Heart right ventricle (tissue), 16 donors: ENCODE results near the gene CHMP5. TPM values are rescaled to one million over a fixed set of nuclear protein-coding genes. Genes with fewer than 3 reads are reported as not detected.
A peak's percentile ranks its signal among the peaks of the same experiment; 100 is the strongest.

ENCODE experiments used
- ATAC-seq, 8 donors: fragments of 200-7000 bp; cut with Tn5 transposase; one replicate each; pipeline ENCODE4 v1.9.1; 2020; ENCODE audit warnings: mild to moderate bottlenecking in 8 of 8, moderate library complexity in 8 of 8, moderate number of reproducible peaks in 1 of 8
- DNase-seq, 2 donors: peaks; one replicate each; pipeline ENCODE4 v3.0.0-alpha.2; 2020
- H3K27ac ChIP-seq, 10 donors: fragments of 200-600 bp; sonication (generic) in 2 of 10; one replicate each; pipeline versions ENCODE4 v1.5.0 to v1.8.0; 2020 to 2022; ENCODE audit warnings: mild to moderate bottlenecking in 3 of 10
- H3K27me3 ChIP-seq, 7 donors: fragments of 200-600 bp; one replicate each; pipeline ENCODE4 v1.8.0; 2021 to 2022; ENCODE audit warnings: mild to moderate bottlenecking in 2 of 7
- H3K36me3 ChIP-seq, 9 donors: fragments of 200-600 bp; sonication (generic) in 1 of 9; one replicate each; pipeline versions ENCODE4 v1.5.0 to v1.8.0; 2020 to 2022; ENCODE audit warnings: mild to moderate bottlenecking in 2 of 9
- H3K4me1 ChIP-seq, 9 donors: fragments of 200-600 bp; sonication (generic) in 1 of 9; one replicate each; pipeline versions ENCODE4 v1.5.0 to v1.8.0; 2020 to 2022; ENCODE audit warnings: mild to moderate bottlenecking in 4 of 9
- H3K4me3 ChIP-seq, 10 donors: fragments of 200-600 bp; sonication (generic) in 2 of 10; one replicate each; pipeline versions ENCODE4 v1.5.0 to v1.8.0; 2020 to 2022; ENCODE audit warnings: mild to moderate bottlenecking in 7 of 10, moderate library complexity in 2 of 10
- H3K9me3 ChIP-seq, 11 donors: fragments of 200-600 bp in 10 of 11; sonication (generic) in 2 of 11; one replicate each; pipeline versions ENCODE4 v1.5.0 to v1.8.0; 2013 to 2022; ENCODE audit warnings: mild to moderate bottlenecking in 2 of 11, control low read depth in 1 of 11, moderate library complexity in 1 of 11
- CTCF ChIP-seq, 9 donors: fragments of 200-600 bp; sonication (generic) in 2 of 9; IDR thresholded peaks; one replicate each; pipeline versions ENCODE4 v1.5.0 to v1.8.0; 2021 to 2022; ENCODE audit warnings: antibody characterized with exemption in 9 of 9, mild to moderate bottlenecking in 5 of 9, moderate library complexity in 1 of 9
- WGBS, 2 donors: extraction: QIAGEN DNeasy Blood & Tissue Kit; methylation state at CpG; one replicate each; pipeline ENCODE4 v1.1.7; 2013; ENCODE audit warnings: inconsistent platforms in 1 of 2; 5-methylcytosine and 5-hydroxymethylcytosine counted together
- intact Hi-C, 10 donors: fragments of 100-400 bp; cut with DNase I; formaldehyde crosslinking; loops; one replicate each; pipeline versions ENCODE4 v1.11.1 to v1.14.2; 2022
- polyA plus RNA-seq, 2 donors: library from polyadenylated mRNA; stranded (reverse); fragments of 200-250 nt; gene quantifications; one replicate each; pipeline ENCODE4 v1.2.3, GENCODE V29; 2013
- total RNA-seq, 10 donors: library from RNA; stranded (reverse); fragmentation: NEBNext Ultra II Directional in 3 of 10; extraction: Animal tissue kit (Norgen Biotek cat#: 25700) in 3 of 10; gene quantifications; one replicate each; pipeline versions ENCODE4 v1.2.1 to v1.2.4, GENCODE V29; 2021 to 2023
- donor health status: Arrhythmogenic right ventricular cardiomyopathy.
- donor health status: ischemic (EF 13 %, LVEDD 7.1; RV severe dilation, severe dysfunction).
- donor health status: healthy with polysubstance abuse.
- donor health status: DM: no; HTN: yes; CAD: no.
- donor health status: DM: no; HTN: no; CAD: no.
- donor health status: ischemic (EF 25% LVEDD 6.9; RV normal size, moderate dysfunction).
- donor health status: ischemic (EF 25% LVEDD 5.7; RV mildly dilated, moderate dysfunction).
- donor health status: healthy.
- donor health status: DM: yes; HTN: yes; CAD: no.
- donor health status: Ischemic cardiomyopathy.
- donor health status: ischemic (EF 35%, LVEDD 5.7; RV mildly dilated, moderate dysfunction).
- donor health status: nonischemic (EF 11% LVEDD 7.7; RV severe dilation, severe dysfunction).
- donor health status: DM: yes; HTN: yes; CAD: no.
- donor health status: PGD.
- donor health status: ischemic (EF 29% LVEDD 5.4; RV normal size, mild dysfunction).
- donor health status: nonischemic (EF 23%, LVEDD 6.1; RV moderate dilation, normal function).

CHMP5 gene
- total and polyA plus RNA-seq, 12 donors, result 24.1 to 57.2 (median 53.5) TPM

GRCh38 chr9:33329979-33330378 is 65.1 kb downstream of the CHMP5 start:
- peak overlapping the region in 9 of 10 donors; percentile 30 to 81 (median 70) for H3K27ac ChIP-seq
- WGBS, 2 donors, result 84% methylated on average over 5 of the region's 5 CpGs
- intact Hi-C loops, result loop anchor here in 1 of 10 donors (10.0 kb wide), 1 partner anchor 55 kb away; no protein-coding TSS in a partner anchor
- peaks cover 0 to 4% (median 0%) of the 10 kb centered on the region in 11 donors for H3K9me3 ChIP-seq
- DNase-seq (no peak), ATAC-seq (no peak)
- peaks cover 0 to 21% (median 10%) of the 10 kb centered on the region in 9 donors for H3K4me1 ChIP-seq
- no peaks in the 10 kb centered on the region for H3K27me3 ChIP-seq
- peaks cover 0 to 100% (median 19%) of the 10 kb centered on the region in 9 donors for H3K36me3 ChIP-seq
- H3K4me3 ChIP-seq, result no peak overlapping the region
- TF ChIP-seq CTCF (IDR thresholded peaks at IDR 0.05), result no peak

GRCh38 chr9:33331377-33331891 is 66.6 kb downstream of the CHMP5 start:
- TF ChIP-seq CTCF (IDR thresholded peaks at IDR 0.05), result no peak
- no peaks in the 10 kb centered on the region for H3K27me3 ChIP-seq
- H3K9me3 ChIP-seq, result no peaks in the 10 kb centered on the region
- peaks cover 0 to 21% (median 10%) of the 10 kb centered on the region in 9 donors for H3K4me1 ChIP-seq
- peaks cover 0 to 100% (median 25%) of the 10 kb centered on the region in 9 donors for H3K36me3 ChIP-seq
- no peak for ATAC-seq
- WGBS, 2 donors, result 50 to 51% methylated on average over 3 of the region's 3 CpGs
- intact Hi-C loops, result loop anchor here in 1 of 10 donors (10.0 kb wide), 1 partner anchor 57 kb away; no protein-coding TSS in a partner anchor
- H3K4me3 ChIP-seq, result no peak overlapping the region
- DNase-seq, result no peak
- H3K27ac ChIP-seq, result no peak overlapping the region

Other genes starting within 250 kb of the CHMP5 start
- 10 to 100 TPM; 46.7 to 90.4 (median 54.7) TPM for gene DNAJA1, start 239.8 kb upstream of the CHMP5 start, total RNA-seq
- gene DNAJA1, start 239.8 kb upstream of the CHMP5 start, polyA plus RNA-seq, result 10 to 100 TPM; 27.3 to 80.6 TPM
- 10 to 100 TPM; 14.9 to 18.5 (median 17.3) TPM for gene SMU1, start 188.4 kb upstream of the CHMP5 start, total RNA-seq
- 1 to 10 TPM; 5.8 to 8.5 TPM for gene SMU1, start 188.4 kb upstream of the CHMP5 start, polyA plus RNA-seq
- 100 to 1,000 TPM in 1 of 10 donors, 10 to 100 TPM in 9; 30.0 to 117 (median 43.1) TPM for gene B4GALT1, start 97.7 kb upstream of the CHMP5 start, total RNA-seq
- 10 to 100 TPM; 14.8 to 29.0 TPM for gene B4GALT1, start 97.7 kb upstream of the CHMP5 start, polyA plus RNA-seq
- not detected for gene SPINK4, start 24.9 kb upstream of the CHMP5 start, total RNA-seq
- not detected for gene SPINK4, start 24.9 kb upstream of the CHMP5 start, polyA plus RNA-seq
- gene BAG1, start 341 bp upstream of the CHMP5 start, total RNA-seq, result 100 to 1,000 TPM in 8 of 10 donors, 10 to 100 TPM in 2; 95.3 to 159 (median 132) TPM
- gene BAG1, start 341 bp upstream of the CHMP5 start, polyA plus RNA-seq, result 100 to 1,000 TPM in 1 of 2 donors, 10 to 100 TPM in 1; 71.9 to 148 TPM
- gene NFX1, start 25.5 kb downstream of the CHMP5 start, total RNA-seq, result 10 to 100 TPM; 27.9 to 44.1 (median 34.5) TPM
- 10 to 100 TPM; 14.5 to 15.1 TPM for gene NFX1, start 25.5 kb downstream of the CHMP5 start, polyA plus RNA-seq
- 100 to 1,000 TPM in 9 of 10 donors, 10 to 100 TPM in 1; 80.2 to 250 (median 133) TPM for gene AQP7, start 137.5 kb downstream of the CHMP5 start, total RNA-seq
- gene AQP7, start 137.5 kb downstream of the CHMP5 start, polyA plus RNA-seq, result 100 to 1,000 TPM in 1 of 2 donors, 10 to 100 TPM in 1; 28.2 to 255 TPM
- 10 to 100 TPM in 5 of 10 donors, 1 to 10 TPM in 5; 1.9 to 37.2 (median 10.1) TPM for gene AQP3, start 182.5 kb downstream of the CHMP5 start, total RNA-seq
- 10 to 100 TPM in 1 of 2 donors, 1 to 10 TPM in 1; 9.2 to 14.4 TPM for gene AQP3, start 182.5 kb downstream of the CHMP5 start, polyA plus RNA-seq
- 10 to 100 TPM; 13.0 to 23.2 (median 14.1) TPM for gene NOL6, start 208.9 kb downstream of the CHMP5 start, total RNA-seq
- gene NOL6, start 208.9 kb downstream of the CHMP5 start, polyA plus RNA-seq, result 10 to 100 TPM; 20.9 to 21.6 TPM